ENCODE data around the gene SBNO1.
"Not testable (repeated sequence)": the region's sequence is repeated elsewhere in the genome, so short reads cannot be mapped to it uniquely, and the experiment has no call there.

SBNO1 gene

DNA sequence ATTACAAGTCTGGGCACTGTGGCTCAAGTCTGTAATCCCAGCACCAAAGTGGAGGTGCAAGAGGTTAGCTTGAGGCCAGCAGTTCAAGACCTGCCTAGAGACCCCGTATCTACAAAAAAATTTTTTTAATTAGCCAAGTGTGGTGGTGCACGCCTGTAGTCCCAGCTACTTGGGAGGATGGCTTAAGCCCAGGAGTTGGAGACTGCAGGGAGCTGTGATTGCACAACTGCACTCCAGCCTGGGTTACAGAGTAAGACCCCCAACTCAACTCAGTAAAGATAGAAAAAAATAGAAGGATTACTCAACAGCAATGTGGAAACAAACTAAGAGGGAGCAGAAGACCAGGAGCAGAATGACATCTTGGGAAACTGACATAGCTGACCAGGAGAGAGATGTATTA lies 13.3 kb downstream of the SBNO1 start:
- DNase-seq (ENCODE audit: low read depth in 2 of 2, low spot score in 1 of 2): no peak

DNA sequence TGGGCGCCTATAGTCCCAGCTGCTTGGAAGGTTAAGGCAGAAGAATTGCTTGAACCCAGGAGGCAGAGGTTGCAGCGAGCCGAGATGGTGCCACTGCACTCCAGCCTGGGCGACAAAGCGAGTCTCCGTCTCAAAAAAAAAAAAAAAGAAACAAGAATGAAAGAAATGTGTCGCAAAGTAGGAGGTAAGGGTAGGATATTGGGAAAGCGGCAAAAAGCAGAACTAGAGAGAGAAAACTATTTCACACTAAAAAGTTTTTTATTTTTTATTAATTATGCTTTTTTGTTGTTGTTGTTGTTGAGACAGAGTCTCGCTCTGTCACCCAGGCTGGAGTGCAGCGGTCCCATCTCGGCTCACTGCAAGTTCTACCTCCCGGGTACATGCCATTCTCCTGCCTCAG lies 17.7 kb downstream of the SBNO1 start:
- DNase-seq (ENCODE audit: low read depth in 2 of 2, low spot score in 1 of 2): no peak

DNA sequence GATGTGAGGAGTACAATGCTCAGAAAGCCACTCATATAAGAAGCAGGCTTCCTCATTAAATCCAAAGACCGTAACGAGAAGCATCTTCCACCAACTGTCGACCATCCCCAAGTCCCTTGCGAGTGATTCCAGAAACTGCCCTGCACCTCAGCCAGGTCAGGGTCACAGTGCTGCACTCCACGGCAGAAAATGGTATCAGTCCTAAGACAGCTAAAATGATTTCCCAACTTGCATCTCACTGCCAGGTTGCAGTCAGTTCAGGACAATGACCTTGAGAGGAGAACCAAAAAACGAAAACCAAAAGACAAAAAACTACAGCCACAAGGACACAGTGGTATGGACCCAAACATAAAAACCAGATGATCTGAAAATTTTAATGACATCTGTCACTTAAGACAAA lies 20.6 kb downstream of the SBNO1 start:
- DNase-seq (ENCODE audit: low read depth in 2 of 2, low spot score in 1 of 2): no peak

DNA sequence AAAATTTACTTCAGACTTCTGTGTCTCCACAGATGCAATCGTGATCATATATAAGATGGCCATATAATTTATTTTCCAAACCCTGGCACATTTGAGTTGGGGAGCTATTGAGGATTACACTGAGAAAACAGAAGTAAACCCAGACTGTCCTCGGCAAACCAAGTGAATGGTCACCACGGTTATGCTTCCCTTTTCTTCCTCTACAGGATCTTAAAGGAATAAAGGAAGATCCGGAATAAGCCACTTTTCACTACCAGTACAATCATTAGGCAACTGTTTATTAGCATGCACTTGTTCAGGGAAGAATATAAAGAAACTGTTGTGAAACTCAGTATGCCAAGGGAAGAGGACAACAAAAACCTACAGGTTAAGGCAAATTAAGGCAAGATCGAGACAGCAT lies 27.6 kb downstream of the SBNO1 start:
- no peak for DNase-seq (ENCODE audit: low read depth in 2 of 2, low spot score in 1 of 2)

DNA sequence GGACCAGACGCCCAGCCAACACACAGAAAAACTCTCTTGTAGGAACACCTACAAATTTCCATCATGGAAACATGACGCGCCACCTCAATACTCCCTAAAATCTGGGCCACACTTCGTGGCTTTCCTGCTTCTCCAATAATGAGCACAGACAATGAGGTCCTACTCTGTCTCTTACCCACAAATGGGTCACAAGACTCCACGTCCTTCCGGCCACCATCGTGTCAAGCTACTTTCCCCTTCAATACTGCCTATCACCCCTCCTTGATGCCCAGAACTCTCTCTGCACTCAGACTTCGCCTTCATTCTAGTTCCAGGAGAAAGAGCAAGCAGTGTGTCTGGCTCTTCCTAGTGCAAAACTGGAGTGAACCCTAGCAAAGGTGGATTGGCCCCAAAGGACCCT lies 28.1 kb downstream of the SBNO1 start:
- no peak for DNase-seq (ENCODE audit: low read depth in 2 of 2, low spot score in 1 of 2)

DNA sequence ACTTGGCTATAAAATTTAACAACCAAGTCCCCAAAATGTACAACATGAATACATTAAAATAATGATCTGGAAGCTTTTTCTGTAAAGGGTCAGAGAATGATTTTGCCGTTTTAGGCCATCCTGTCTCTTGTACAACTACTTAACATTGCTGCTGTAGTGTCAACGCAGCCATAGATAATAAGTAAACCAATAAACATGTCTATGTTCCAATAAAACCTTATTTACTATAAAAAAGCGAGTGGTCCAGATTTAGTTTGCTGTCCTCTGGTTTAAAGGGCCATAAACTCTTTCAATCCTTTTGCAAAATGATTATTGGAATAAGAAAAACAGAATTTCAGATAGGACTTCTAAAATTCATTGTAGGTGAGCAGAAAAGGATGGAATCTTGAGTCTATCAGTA lies 29.2 kb downstream of the SBNO1 start:
- no peak for DNase-seq (ENCODE audit: low read depth in 2 of 2, low spot score in 1 of 2)

DNA sequence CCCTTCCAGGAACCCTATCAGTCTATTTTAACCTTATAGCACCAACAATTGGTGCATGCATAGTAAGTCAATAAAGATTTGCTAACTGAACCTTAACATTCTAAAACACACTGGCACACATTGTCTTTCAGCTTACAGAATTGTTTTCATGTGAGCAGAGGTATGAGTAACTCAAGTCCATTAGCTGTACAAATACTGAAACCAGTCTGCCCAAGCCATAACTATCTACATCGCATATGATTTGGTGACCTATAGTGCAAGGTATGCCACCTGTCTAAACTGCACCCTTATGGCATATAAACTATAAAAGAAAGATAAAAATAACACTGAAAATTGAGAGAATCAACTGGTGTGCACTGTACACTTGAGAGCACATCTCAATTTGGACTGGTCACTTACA lies 34.8 kb downstream of the SBNO1 start:
- no peak for DNase-seq (ENCODE audit: low read depth in 2 of 2, low spot score in 1 of 2)

DNA sequence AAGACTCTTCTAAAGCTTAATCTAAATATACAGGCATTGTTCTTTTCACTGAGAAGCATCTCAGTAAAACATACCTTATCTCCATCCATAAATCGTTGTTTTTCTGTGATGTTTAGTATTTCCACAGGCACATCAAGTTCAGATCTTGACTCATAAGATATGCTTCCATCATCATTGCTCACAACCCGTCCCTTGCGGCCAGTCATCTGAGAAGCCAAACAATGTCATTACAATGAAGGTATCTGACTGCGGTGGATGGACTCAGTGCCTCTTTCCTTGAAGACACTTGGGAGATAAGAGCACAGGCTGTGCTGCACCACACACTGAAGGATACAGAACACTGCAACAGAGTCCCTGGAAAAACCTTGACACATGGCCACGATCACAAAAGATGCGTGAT lies 44.8 kb downstream of the SBNO1 start:
- DNase-seq (ENCODE audit: low read depth in 2 of 2, low spot score in 1 of 2): no peak

DNA sequence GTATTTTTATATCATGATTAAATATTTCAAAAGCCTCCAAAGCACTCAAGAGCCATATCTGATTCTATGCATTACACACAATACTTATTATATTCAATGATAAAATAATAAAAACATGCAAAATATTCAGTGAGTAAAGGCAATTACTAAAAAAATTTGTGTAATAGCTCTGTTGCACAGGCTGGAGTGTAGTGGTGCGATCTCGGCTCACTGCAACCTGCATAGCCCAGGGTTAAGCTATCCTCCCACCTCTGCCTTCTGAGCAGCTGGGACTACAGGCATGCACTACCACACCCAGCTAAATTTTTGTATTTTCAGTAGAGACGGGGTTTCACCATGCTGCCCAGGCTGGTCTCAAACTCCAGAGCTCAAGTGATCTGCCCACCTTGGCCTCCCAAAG lies 45.4 kb downstream of the SBNO1 start:
- DNase-seq (ENCODE audit: low read depth in 2 of 2, low spot score in 1 of 2): no peak

DNA sequence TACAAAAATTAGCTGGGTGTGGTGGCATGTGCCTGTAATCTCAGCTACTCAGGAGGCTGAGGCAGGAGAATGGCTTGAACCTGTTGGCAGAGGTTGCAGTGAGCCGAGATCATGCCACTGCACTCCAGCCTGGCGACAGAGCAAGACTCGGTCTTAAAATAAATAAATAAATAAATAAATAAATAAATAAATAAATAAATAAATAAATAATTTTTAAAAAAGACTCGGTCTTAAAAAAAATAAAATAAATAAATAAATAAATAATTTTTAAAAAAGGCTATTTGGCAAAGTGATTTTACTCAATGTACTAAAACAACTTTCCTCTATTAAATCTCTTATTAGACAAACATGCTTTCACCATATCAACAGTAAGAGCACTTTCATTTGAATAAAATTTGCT lies 51.6 kb downstream of the SBNO1 start:
- not testable (repeated sequence) for DNase-seq (ENCODE audit: low read depth in 2 of 2, low spot score in 1 of 2)

DNA sequence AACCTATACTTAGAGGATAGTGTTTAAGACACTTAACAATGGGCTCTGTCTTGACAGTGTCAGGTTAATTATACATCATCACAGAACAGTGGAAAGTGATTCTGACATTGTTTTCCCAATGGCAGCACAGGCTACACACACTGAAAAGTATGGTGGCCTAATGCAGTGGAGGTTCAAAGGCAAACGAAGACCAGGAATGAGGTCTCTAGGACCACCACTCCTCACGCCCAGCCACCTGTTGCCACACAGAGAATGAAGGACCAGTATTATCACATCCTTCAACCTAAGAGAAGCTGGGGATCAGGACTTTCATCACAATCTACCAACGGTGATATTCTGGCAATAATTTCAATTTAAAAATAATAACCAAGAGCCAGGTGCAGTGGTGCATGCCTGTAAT lies 58.4 kb downstream of the SBNO1 start:
- DNase-seq (ENCODE audit: low read depth in 2 of 2, low spot score in 1 of 2): no peak

DNA sequence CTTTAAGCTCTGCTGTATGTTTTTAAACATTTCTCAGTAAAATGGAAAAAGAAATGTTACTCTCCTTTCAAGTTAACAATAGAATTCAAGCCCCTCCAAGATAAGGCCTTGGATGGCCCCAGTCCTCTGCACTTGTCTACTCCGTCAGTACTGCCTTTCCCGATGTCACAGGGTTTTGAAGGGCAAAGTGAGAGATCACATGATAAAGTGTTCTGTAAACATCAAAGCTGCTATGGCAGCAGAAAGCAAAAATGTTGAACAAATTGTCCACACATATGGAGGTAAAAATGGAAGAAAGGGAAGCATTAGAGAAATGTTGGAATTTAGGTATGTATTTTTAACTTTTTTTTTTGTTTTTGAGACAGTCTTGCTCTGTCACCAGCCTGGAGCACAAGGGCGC lies 59.5 kb downstream of the SBNO1 start:
- no peak for DNase-seq (ENCODE audit: low read depth in 2 of 2, low spot score in 1 of 2)

DNA sequence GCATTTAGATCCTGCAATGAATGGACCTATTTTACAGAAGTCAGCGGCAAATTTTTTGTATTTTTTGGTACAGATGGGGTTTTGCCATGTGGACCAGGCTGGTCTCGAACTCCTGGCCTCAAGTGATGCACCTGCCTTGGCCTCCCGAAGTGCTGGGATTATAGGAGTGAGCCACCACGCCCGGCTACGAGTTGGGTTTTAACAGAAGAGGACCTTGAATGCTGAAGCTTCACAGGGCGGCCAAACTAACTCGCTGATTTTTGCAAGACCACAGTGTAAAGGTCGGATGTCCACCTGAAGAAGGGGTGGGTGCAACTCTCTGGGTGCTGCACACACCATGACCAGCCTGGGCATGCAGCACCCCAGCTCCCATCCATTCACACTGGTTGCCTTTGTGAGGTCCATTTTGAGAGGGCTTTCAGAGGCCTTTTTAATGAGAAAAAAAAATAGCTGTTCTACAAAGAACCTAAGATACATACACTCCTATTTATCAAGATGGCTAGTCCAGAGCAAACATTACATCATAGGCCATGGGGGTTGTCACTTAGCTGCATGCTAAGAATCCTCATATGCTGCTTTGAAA lies 71.4 kb downstream of the SBNO1 start:
- no peak for DNase-seq (ENCODE audit: low read depth in 2 of 2, low spot score in 1 of 2)

DNA sequence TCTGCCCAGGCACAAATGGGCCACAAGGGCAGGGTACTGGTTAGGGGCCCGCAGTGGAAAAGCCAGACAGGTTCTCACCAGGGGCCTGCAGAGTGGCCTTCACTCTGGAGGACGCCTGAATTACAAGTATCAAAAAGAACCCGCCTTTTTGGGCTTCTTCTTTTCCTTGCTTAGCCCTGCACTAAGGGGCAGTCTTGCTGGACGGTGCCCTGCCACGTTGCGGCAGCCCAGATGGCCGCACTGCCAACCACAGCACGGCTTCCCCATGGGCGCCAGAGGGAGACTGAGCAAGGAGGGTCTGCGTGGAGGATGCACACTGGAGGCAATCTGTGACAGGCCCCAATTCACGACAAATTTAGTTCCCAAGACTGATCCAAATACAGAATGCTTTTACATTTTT lies 74.7 kb downstream of the SBNO1 start:
- DNase-seq (ENCODE audit: low read depth in 2 of 2, low spot score in 1 of 2): no peak

DNA sequence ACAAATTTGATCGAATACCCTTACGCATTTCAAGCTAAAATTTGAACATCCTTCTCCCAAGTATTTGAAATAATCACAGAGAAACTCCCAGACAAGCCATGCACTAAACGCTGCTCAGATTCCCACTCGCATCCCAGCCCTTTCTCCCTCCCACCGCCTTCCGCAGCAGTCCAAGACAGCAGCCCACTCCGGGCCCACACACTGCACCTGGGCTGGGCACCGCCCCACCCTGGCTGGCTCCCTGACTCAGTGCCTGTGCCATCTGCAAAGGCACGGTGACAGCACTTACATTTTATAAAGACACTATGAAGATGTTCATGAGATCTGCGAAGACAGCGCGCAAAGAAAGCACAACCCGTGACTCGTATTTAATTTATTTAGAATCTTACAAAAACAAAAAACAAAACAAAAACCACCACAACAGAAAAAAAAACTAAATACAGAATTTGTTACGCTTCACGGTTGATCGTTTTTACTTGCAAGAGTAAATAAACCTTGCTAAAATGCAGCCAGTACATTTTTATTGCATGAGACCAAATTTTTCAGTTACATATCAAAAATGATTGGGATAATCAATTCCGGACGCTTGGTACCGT lies 75.8 kb downstream of the SBNO1 start:
- DNase-seq (ENCODE audit: low read depth in 2 of 2, low spot score in 1 of 2): no peak

DNA sequence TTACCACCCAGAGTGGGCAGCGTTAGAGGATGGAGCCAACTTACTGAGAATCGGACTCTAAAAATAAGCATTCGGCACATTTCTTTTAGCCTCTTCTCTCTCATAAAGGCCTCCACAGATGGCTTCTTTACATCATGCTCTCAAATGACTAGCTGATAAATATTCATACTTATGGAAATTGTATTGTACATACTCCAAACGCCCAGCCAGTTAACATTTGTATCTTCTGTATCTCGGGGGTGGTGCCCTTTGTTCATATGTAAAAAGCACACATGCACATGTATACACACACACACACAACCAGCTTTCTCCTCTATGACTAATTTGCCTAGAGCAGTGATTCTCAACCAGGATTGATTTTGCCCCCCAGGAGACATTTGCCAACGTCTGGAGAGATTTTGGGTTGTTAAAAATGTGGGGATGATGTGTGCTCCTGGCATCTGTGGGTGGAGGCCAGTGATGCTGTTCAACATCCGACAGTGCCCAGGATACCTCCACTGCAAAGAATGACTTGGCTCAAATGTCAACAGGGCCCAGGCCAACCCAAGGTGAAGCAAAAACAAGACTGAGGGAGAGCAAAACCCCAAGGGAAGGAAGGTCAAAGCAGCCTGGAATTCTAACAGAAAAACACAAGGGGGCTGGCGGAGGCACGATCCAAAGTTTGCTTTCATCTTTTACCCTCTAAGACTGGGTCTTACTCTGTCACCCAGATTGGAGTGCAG lies 77.8 kb downstream of the SBNO1 start:
- DNase-seq (ENCODE audit: low read depth in 2 of 2, low spot score in 1 of 2): no peak

DNA sequence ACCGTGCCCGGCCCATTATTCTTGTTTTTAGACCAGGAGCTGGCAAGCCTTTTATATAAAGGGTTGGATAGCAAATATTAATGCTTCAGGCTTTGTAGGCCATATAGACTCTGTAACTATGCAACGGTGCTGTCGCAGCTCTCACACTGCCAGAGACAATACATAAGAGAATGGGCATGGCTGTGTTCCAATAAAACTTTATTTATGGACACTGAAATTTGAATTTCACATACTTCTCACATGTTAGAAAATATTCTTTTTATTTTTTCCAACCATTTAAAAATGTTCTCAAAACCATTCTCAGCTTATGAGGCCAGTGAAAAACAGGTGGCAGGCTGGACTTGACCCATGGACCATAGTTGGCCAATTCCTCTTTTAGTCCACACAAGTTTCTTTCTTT lies 80.0 kb downstream of the SBNO1 start:
- DNase-seq (ENCODE audit: low read depth in 2 of 2, low spot score in 1 of 2): no peak

DNA sequence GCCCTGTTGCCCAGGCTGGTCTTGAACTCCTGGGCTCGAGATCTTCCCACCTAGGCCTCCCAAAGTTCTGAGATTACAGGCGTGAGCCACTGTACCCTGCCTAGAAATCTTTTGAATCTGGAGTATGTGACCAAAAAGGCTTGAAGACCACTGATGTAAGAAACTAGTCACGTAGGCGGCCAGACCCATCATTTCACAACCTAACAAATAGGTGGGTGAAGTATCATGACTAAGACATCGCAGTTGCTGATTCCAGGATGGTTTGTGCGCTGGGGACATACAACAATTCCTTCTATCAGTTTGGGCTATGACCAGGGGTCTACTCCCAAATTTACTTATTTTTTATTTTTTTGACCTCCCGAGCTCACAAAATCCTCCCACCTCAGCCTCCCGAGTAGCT lies 81.2 kb downstream of the SBNO1 start:
- no peak for DNase-seq (ENCODE audit: low read depth in 2 of 2, low spot score in 1 of 2)

DNA sequence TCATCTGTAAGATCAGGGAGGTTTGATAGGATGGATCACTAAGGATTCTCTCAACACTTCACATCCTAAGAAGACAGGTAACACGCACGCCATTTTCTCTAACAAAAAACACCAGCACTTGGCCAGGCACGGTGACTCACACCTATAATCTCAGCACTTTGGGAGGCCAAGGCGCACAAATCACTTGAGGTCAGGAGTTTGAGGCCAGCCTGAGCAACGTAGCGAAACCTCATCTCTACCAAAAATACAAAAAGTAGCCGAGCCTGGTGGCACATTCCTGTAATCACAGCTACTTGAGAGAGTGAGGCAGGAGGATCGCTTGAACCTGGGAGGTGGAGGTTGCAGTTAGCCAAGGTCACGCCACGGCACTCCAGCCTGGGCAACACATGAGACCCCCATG lies 82.5 kb downstream of the SBNO1 start:
- DNase-seq (ENCODE audit: low read depth in 2 of 2, low spot score in 1 of 2): no peak

DNA sequence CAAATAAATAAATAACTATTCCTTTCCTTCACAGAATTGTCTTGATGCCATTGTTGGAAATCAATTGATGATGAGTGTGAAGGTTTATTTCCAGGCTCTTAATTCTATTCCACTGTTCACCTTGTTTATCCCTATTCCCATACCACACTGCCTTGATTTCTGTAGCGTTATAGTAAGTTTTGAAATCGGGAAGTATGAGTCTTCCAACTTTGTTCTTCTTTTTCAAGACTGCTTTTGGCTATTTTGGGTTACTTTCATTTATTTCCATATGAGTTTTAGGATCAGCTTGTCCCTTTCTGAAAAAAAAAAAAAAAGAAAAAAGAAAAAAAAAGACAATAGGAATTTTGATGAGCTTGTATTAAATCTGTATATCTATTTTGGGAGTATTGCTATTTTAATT lies 83.7 kb downstream of the SBNO1 start:
- no peak for DNase-seq (ENCODE audit: low read depth in 2 of 2, low spot score in 1 of 2)

DNA sequence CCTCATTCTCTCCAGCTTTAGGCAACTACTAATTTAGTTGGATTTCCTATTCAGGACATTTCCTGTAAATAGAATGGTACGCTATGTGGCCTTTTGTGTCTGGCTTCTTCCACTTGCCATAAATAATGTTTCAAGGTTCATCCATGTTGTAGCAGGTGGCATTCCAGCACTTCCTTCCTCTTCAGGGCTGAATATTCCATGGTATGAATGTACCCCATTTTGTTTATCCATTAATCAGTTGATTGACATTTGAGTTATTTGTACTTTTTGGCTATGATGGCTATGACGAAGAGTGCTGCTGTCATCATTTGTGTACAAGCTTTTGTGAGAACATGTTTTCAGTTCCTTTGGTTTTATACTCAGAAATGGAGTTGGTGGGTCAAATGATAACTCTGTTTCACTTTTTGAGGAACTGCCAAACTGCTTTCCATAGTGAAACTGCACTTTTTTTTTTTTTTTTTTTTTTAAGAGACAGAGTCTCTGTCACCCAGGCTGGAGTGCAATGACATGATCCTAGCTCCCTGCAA lies 86.5 kb downstream of the SBNO1 start:
- no peak for DNase-seq (ENCODE audit: low read depth in 2 of 2, low spot score in 1 of 2)

DNA sequence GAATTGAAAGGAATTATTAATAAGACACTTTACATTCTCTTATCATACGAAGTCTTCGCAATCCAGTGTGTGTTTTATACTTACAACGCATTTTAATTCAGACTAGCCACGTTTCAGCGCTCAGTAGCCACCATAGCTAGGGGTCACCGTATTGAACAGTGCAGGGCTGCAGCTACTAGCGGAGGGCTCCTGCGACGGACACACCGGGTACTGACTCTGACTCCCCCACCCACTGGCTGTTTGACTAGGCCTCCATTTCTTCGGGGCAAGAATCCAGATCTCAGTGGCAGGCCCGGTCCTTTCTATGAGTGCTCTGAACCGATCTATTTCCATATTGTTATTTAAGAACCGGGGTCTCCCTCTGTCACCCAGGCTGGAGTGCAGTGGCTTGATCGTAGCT lies 91.5 kb downstream of the SBNO1 start:
- DNase-seq (ENCODE audit: low read depth in 2 of 2, low spot score in 1 of 2): no peak
